HG03108 (cell line): ENCODE results near the gene PTPRT.

Experiments used
- ATAC-seq: cut with Tn5 transposase; IDR thresholded peaks from one replicate; pipeline ENCODE4 v1.9.1; 2021; ENCODE audit warnings: moderate library complexity; ENCODE audit not compliant: unreplicated experiment

The PTPRT gene

DNA sequence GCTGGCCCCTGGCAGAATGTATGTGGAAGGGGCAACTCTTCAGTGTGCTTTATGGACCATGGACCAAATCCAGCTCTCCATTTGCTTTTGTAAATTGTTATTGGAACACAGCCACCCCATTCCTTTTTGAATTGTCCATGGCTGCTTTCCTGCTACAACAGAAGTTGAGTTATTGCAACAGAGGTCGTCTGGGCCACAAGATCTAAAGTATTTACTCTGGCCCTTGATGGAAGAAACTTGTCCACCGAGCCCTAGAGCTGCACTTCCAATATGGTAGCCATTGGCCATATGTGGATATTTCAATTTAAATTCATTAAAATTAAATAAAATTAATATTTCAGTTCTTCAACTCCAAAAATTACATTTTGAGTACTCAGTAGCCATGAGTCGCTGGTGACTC is 543.5 kb downstream of the PTPRT start:
- ATAC-seq: no peak

DNA sequence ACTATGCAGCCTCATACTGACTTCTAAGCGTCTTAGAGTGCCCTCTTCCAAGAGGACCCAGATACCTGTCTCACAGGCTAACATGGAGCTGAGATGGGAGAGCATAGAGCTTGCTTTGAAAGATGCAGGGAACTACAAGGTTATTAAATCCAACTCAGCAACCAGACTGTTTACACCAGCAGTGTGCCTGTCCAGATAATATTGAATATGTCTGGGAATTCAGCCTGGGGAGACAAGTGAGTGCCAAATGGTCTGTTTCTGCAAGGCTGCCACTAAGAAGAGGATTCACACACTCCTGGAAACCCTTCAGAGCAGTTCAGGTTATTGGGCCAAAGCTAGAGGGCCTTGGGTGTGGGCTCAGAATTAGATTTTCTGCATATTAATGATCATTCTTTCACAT is 547.8 kb downstream of the PTPRT start:
- ATAC-seq: no peak

GRCh38 chr20:42639140-42639539 is 550.6 kb downstream of the PTPRT start:
- ATAC-seq: no peak

DNA sequence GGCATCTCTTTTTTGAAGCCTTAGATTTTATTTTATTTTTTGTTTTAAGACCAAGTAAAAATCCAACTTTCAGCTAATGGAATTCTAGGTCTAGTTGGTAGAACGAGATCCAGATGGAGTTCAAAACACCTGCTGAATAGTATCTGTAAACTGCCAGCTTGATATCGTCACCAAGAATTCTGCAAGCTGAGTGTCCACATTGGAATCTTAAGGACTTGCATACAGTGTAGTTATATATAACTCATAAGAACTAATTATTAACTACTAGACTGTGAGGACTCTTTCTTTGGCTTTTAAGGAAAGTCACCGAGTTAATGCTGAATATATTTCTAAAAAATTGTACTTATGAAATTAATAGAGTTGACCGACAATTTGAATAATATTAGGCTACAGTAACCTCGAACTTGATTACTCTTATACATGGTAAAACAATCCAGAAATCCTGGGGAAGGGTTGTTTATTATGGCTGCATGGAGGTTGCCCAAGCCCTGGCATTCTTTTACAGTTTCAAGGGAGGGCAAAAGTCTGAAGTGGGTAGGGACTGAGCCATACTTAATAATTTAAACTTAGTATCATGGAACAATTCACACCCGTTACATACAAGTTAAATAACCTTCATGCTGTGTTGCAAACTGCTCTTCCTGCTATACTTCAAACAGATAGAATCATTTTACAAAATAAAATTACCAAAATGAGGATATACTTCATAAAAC is 553.9 kb downstream of the PTPRT start:
- no peak for ATAC-seq

DNA sequence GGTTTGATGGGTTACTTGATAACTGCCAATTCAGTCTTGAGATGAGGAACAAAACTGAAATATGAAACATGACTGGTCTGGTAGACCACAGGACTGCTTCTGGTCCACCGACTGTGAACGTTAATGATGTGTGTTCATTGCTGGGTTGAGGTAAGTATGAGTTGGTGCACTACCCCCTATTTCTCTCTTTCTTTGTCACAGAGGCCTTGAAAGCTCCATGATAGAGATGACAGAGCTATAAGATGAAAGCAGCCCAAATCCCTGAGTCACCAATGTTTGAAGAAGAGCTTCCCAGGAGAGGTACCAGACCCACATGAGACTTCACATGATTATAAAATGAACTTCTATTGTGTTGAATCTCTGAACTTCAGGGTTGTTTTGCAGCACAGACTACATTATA is 555.5 kb downstream of the PTPRT start:
- ATAC-seq: no peak

DNA sequence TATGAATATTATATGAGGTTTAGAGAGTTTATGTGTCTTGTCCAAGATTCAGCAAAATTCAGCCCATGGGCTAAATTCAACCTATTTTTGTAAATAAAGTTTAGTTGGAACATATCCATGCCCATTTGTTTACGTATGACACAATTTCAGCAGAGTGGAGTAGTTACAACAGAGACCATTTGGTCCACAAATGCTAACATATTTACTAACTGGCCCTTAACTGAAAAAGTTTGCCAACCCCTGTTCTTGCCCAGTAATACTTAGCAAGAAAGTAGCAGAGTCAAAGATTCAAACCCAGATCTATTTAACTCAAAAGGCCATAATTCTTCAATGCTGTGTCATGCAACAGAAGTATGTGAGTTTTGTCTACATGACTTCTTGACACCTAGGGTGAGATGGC is 561.0 kb downstream of the PTPRT start:
- ATAC-seq: no peak

DNA sequence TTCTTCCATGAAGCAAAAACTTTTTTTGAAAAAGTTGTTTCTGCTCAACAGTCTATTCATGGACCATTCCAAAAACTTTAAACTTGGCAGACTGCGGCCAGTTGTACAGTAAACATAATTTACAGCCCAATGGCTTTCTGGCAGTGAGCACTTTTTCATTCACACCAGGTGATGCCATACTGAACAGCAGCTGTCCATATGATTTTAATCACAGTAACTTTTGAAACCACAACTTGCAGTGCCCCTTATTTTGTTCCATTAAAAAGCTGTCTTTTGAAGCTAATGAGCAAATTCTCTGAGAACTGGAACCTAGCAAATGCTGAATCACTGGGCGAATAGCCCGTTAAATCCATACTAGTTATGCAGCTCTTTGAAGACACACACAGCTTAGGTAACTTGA is 576.6 kb downstream of the PTPRT start:
- no peak for ATAC-seq

- no peak for ATAC-seq
Observed at GRCh38 chr20:42611889-42612837, 577.5 kb downstream of the PTPRT start.

GRCh38 chr20:42611423-42611822 is 578.3 kb downstream of the PTPRT start:
- no peak for ATAC-seq

DNA sequence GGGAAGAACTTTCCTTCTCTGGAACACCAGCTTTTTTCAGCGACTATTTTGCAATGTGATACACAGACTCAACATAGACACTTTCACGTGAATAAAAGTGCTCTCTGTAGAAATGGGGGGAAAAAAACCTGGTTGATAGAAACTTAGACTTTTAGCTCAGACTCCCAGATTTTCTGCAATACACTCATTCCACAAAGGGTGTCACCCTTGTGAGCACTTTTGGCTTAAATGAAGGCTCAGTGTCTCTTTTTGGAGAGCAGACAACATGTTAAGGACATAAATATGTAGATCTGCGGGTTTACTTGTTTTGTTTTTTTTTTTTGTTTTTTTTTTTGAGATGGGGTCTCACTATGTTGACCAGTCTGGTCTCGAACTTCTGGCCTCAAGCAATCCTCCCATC is 579.6 kb downstream of the PTPRT start:
- ATAC-seq: no peak

GRCh38 chr20:42609618-42610017 is 580.1 kb downstream of the PTPRT start:
- ATAC-seq: no peak

DNA sequence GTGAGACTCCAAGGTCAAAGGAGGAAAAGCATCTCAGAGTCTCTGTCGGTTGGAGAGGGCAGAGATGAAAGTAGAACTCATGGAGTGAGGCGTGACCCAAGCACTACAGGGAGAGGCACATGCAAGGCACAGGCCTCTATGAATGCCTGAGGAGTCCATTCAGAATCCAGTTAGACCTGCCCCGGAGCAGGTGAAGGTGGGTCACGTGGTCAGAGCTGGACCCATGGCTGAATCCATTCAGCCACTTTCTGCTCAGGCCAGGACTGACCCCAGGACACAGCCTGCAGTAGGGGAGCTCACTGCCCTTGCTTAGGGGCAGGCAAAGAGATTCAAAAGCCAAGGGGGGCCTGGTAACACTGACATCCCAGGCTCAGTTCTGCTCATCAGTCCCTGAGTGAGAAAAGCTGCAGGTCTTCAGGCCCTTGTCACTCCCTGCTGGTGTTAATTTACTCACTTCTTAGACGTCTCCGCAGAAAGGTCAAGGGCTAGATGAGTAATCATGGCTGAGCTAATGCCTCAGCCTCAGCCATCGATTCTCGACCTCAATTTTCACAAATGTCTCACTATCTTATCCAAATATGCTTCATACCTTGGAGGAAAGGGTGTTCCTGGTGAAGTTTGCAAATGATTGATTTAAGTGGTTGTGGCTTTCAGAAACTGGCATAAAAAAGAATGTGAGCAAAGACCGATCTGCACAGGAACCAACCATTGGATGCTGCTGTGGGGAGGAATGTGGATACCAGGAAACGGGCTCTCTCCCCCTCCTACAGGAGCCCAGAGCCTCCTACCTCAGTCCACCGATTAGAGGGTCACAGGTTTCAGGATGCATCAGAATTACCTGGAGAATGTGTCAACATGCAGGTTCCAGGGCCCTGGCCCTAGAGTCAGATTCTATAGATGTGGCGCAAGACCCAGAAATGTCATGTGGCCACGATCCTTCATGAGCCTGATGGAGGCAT is 584.4 kb downstream of the PTPRT start:
- ATAC-seq: no peak

GRCh38 chr20:42603655-42604054 is 586.1 kb downstream of the PTPRT start:
- ATAC-seq: no peak

DNA sequence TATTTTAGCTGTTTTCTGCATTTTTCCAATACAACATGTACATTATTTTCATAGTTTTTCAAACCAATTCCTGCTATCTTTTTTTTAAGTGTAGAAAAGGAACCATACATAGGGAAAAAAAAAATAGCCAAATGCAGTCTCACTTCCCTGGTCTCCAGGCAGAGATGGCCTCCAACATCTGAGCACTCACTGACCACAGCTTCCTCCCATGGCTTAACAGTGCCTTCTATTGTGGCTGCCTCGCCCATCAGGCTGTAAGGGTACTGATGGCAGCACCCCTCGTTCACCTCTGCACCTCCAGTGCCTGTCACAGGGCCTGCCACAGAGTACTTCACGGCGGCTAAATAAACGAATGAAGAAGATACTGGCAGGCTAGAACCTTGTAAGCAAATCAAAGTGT is 591.1 kb downstream of the PTPRT start:
- ATAC-seq: no peak

GRCh38 chr20:42595625-42596024 is 594.1 kb downstream of the PTPRT start:
- ATAC-seq: no peak

GRCh38 chr20:42594659-42595058 is 595.0 kb downstream of the PTPRT start:
- no peak for ATAC-seq

- ATAC-seq: no peak
Observed at GRCh38 chr20:42594011-42594410, 595.7 kb downstream of the PTPRT start.

GRCh38 chr20:42589976-42590639 is 599.6 kb downstream of the PTPRT start:
- ATAC-seq: no peak

- no peak for ATAC-seq
Observed at GRCh38 chr20:42588847-42589246, 600.9 kb downstream of the PTPRT start.

GRCh38 chr20:42587427-42587826 is 602.3 kb downstream of the PTPRT start:
- no peak for ATAC-seq

DNA sequence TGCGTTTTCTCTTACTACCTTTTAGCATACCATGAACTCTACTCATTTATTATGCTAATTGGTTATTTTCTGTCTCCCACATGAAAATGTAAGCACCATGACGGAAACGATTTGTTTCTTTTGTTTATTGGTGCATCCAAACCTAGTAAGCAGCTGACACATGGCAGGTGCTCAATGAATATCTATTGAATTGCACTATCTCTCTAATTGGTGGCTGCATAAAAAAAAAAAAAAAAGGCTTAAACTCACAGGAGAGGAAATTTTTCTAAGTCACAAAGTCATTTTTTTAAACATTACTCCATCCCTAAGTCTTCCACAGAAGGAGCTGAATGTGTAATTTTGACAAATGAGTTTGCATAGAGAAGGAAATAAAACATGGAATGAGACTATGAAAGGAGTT is 608.4 kb downstream of the PTPRT start:
- no peak for ATAC-seq
